H1 (cell line): ENCODE results near the gene AKR1C2. TPM values are rescaled to one million over a fixed set of nuclear protein-coding genes. Genes with fewer than 3 reads are reported as not detected.

ENCODE experiments used
- CTCF ChIA-PET: fragments of 300-600 bp; sonication (Branson Sonifier 250); formaldehyde crosslinking; loops from one replicate; lab custom pipeline; 2021; ENCODE audit not compliant: partially characterized antibody; lab: Charles Lee
- POLR2A ChIA-PET: fragments of 300-600 bp; sonication (Branson Sonifier 250); formaldehyde crosslinking; loops from one replicate; lab custom pipeline; 2021; ENCODE audit warnings: inconsistent platforms; ENCODE audit not compliant: partially characterized antibody; lab: Charles Lee
- DNase-seq, 2 experiments: peaks; one replicate each; pipeline versions ENCODE4 v3.0.0 to v3.0.0-alpha.2; 2010 to 2022; ENCODE audit warnings: low spot score in 2 of 2, low read depth in 1 of 2, mixed read lengths in 1 of 2
- FAIRE-seq: peaks from 2 replicates; lab custom pipeline; 2011; peaks lifted over from hg19 to GRCh38; lab: Jason Lieb, UNC
- H2AFZ ChIP-seq: 2 replicates; pipeline ENCODE4 v1.8.1; 2012; ENCODE audit warnings: low read length, inconsistent platforms
- H2AK5ac ChIP-seq: 2 replicates; pipeline ENCODE4 v1.6.1; 2013; ENCODE audit warnings: low read depth, low read length
- H2BK120ac ChIP-seq: replicated peaks from 2 replicates; pipeline ENCODE3; 2013; ENCODE audit warnings: low read depth, low read length, inconsistent platforms
- H2BK12ac ChIP-seq: 2 replicates; pipeline ENCODE4 v1.6.1; 2013; ENCODE audit warnings: low read depth, low read length
- H2BK15ac ChIP-seq: 2 replicates; pipeline ENCODE4 v1.6.1; 2013; ENCODE audit warnings: low read length
- H2BK20ac ChIP-seq: 2 replicates; pipeline ENCODE4 v1.6.1; 2013; ENCODE audit warnings: low read length
- H2BK5ac ChIP-seq: 2 replicates; pipeline ENCODE4 v1.6.1; 2013; ENCODE audit warnings: low read depth, low read length
- H3K14ac ChIP-seq: 2 replicates; pipeline ENCODE4 v1.6.1; 2013; ENCODE audit warnings: inconsistent platforms; ENCODE audit not compliant: insufficient read length
- H3K18ac ChIP-seq: 2 replicates; pipeline ENCODE4 v1.6.1; 2013; ENCODE audit warnings: low read length; ENCODE audit errors: extremely low read depth
- H3K23ac ChIP-seq: 2 replicates; pipeline ENCODE4 v1.6.1; 2013; ENCODE audit warnings: inconsistent platforms; ENCODE audit not compliant: insufficient read length
- H3K23me2 ChIP-seq: 2 replicates; pipeline ENCODE4 v1.6.1; 2013; ENCODE audit warnings: low read depth, low read length
- H3K27ac ChIP-seq: 2 replicates; pipeline ENCODE4 v1.6.1; 2011; ENCODE audit warnings: low read depth, low read length, inconsistent platforms
- H3K27me3 ChIP-seq, 4 experiments: replicated peaks in 1 of 4; 1 replicate in 1 of 4; 2 replicates in 3 of 4; pipeline versions ENCODE4 v1.6.1 to v1.8.1; 2011 to 2013; ENCODE audit warnings: low read length in 3 of 4, mild to moderate bottlenecking in 3 of 4, inconsistent platforms in 2 of 4, mixed read lengths in 2 of 4, moderate library complexity in 1 of 4; ENCODE audit not compliant: control insufficient read depth in 3 of 4, insufficient read depth in 3 of 4; ENCODE audit errors: extremely low read depth in 1 of 4
- H3K36me3 ChIP-seq, 4 experiments: 2 replicates each; pipeline versions ENCODE4 v1.6.1 to v1.8.1; 2011 to 2013; ENCODE audit warnings: mild to moderate bottlenecking in 4 of 4, low read length in 3 of 4, moderate library complexity in 2 of 4, control low read depth in 1 of 4, inconsistent platforms in 1 of 4; ENCODE audit not compliant: insufficient read depth in 4 of 4, control insufficient read depth in 2 of 4
- H3K4ac ChIP-seq: replicated peaks from 2 replicates; pipeline ENCODE3; 2013; ENCODE audit warnings: low read length, low read depth, mixed read lengths, inconsistent platforms; ENCODE audit not compliant: insufficient read length
- H3K4me1 ChIP-seq, 4 experiments: replicated peaks in 1 of 4; 1 replicate in 1 of 4; 2 replicates in 3 of 4; pipeline versions ENCODE4 v1.6.1 to v1.8.1; 2011 to 2013; ENCODE audit warnings: low read length in 3 of 4, inconsistent platforms in 2 of 4, mixed read lengths in 1 of 4; ENCODE audit not compliant: insufficient read depth in 4 of 4, control insufficient read depth in 3 of 4
- H3K4me2 ChIP-seq, 2 experiments: 2 replicates each; pipeline versions ENCODE4 v1.6.1 to v1.8.1; 2011 to 2013; ENCODE audit warnings: low read depth in 2 of 2, low read length in 2 of 2, control low read depth in 1 of 2, inconsistent platforms in 1 of 2, mild to moderate bottlenecking in 1 of 2; ENCODE audit not compliant: insufficient read depth in 1 of 2
- H3K4me3 ChIP-seq, 4 experiments: fragments of 200-600, 300-600 bp in 1 of 4; sonication (generic), shearing (Covaris generic), sonication (Bioruptor Twin) in 1 of 4; 2 replicates each; pipeline versions ENCODE4 v1.5.1 to v1.8.1; 2011 to 2016; ENCODE audit warnings: low read length in 4 of 4, low read depth in 3 of 4, control low read depth in 2 of 4, inconsistent platforms in 2 of 4, mild to moderate bottlenecking in 2 of 4, mixed read lengths in 1 of 4, moderate library complexity in 1 of 4; ENCODE audit not compliant: insufficient read depth in 2 of 4; ENCODE audit errors: extremely low read depth in 1 of 4
- H3K56ac ChIP-seq: replicated peaks from 2 replicates; pipeline ENCODE3; 2013; ENCODE audit warnings: low read depth, mild to moderate bottlenecking, mixed read lengths, low read length, inconsistent platforms; ENCODE audit not compliant: insufficient read length
- H3K79me1 ChIP-seq: 2 replicates; pipeline ENCODE4 v1.6.1; 2013; ENCODE audit warnings: low read depth, low read length, control low read depth
- H3K79me2 ChIP-seq, 2 experiments: 2 replicates each; pipeline versions ENCODE4 v1.6.1 to v1.8.1; 2012 to 2013; ENCODE audit warnings: low read length in 2 of 2, mild to moderate bottlenecking in 2 of 2, inconsistent platforms in 1 of 2; ENCODE audit not compliant: insufficient read depth in 2 of 2, control insufficient read depth in 1 of 2
- H3K9ac ChIP-seq, 4 experiments: replicated peaks in 1 of 4; 1 replicate in 1 of 4; 2 replicates in 3 of 4; pipeline versions ENCODE4 v1.6.1 to v1.8.1; 2011 to 2013; ENCODE audit warnings: low read depth in 3 of 4, low read length in 3 of 4, control low read depth in 2 of 4, mild to moderate bottlenecking in 2 of 4, moderate library complexity in 2 of 4, inconsistent platforms in 1 of 4; ENCODE audit errors: extremely low read depth in 1 of 4
- H3K9me3 ChIP-seq, 2 experiments: 2 replicates each; pipeline versions ENCODE4 v1.6.1 to v1.8.1; 2012 to 2013; ENCODE audit warnings: mild to moderate bottlenecking in 2 of 2, moderate library complexity in 2 of 2, control low read depth in 1 of 2, inconsistent platforms in 1 of 2, low read depth in 1 of 2, low read length in 1 of 2, mixed read lengths in 1 of 2; ENCODE audit not compliant: insufficient read depth in 2 of 2
- H4K20me1 ChIP-seq, 2 experiments: replicated peaks in 1 of 2; 2 replicates each; pipeline versions ENCODE3 to v1.8.1; 2011 to 2013; ENCODE audit warnings: inconsistent platforms in 2 of 2, low read length in 2 of 2, mild to moderate bottlenecking in 1 of 2; ENCODE audit not compliant: insufficient read depth in 2 of 2, control insufficient read depth in 1 of 2
- H4K5ac ChIP-seq: 2 replicates; pipeline ENCODE4 v1.6.1; 2013; ENCODE audit warnings: low read length, low read depth, mixed read lengths, inconsistent platforms; ENCODE audit not compliant: insufficient read length
- H4K8ac ChIP-seq: 2 replicates; pipeline ENCODE4 v1.8.0; 2013; ENCODE audit warnings: mild to moderate bottlenecking, moderate library complexity, low read length, inconsistent platforms; ENCODE audit not compliant: insufficient read depth; ENCODE audit errors: extremely low read depth
- H4K91ac ChIP-seq: replicated peaks from 2 replicates; pipeline ENCODE3; 2013; ENCODE audit warnings: low read length, mixed read lengths, inconsistent platforms; ENCODE audit not compliant: insufficient read length
- ATF2 ChIP-seq: IDR thresholded peaks from 2 replicates; pipeline ENCODE4 v1.6.1; 2012; ENCODE audit warnings: low read length, inconsistent platforms
- BACH1 ChIP-seq: IDR thresholded peaks from 2 replicates; pipeline ENCODE4 v1.6.1; 2012; ENCODE audit warnings: low read length, improper control_type of control experiment
- CBX5 ChIP-seq: fragments of 300-800, 300-1000 bp; sonication (generic); IDR thresholded peaks from 2 replicates; pipeline ENCODE4 v1.7.1; 2016; ENCODE audit warnings: antibody characterized with exemption, low read length, low read depth
- FOSL1 ChIP-seq: IDR thresholded peaks from 2 replicates; pipeline ENCODE4 v1.6.1; 2011; ENCODE audit warnings: mild to moderate bottlenecking, low read depth, low read length, moderate library complexity; ENCODE audit not compliant: insufficient read depth
- HDAC6 ChIP-seq: IDR thresholded peaks from one replicate; pipeline ENCODE4 v1.7.1; 2012; ENCODE audit warnings: low read depth, mild to moderate bottlenecking, inconsistent platforms, low read length, moderate library complexity
- MAFK ChIP-seq: IDR thresholded peaks from 2 replicates; pipeline ENCODE4 v1.6.1; 2012; ENCODE audit warnings: low read depth, mild to moderate bottlenecking, improper control_type of control experiment, low read length
- SAP30 ChIP-seq: fragments of 300-600 bp; sonication (generic); IDR thresholded peaks from 2 replicates; pipeline ENCODE4 v1.7.1; 2012; ENCODE audit warnings: low read length, moderate library complexity, mild to moderate bottlenecking, inconsistent platforms; ENCODE audit not compliant: insufficient read depth, insufficient replicate concordance
- SIX5 ChIP-seq: IDR thresholded peaks from 2 replicates; pipeline ENCODE4 v1.6.1; 2011; ENCODE audit warnings: mild to moderate bottlenecking, low read depth, low read length
- SP1 ChIP-seq: IDR thresholded peaks from 2 replicates; pipeline ENCODE4 v1.6.1; 2011; ENCODE audit warnings: low read depth, low read length
- SP4 ChIP-seq: IDR thresholded peaks from 2 replicates; pipeline ENCODE4 v1.6.1; 2012; ENCODE audit warnings: low read length, inconsistent platforms
- SUZ12 ChIP-seq: fragments of 200-600 bp; sonication (generic); IDR thresholded peaks from 2 replicates; pipeline ENCODE4 v1.6.1; 2012; ENCODE audit warnings: mild to moderate bottlenecking, inconsistent platforms, low read length, moderate library complexity, mixed read lengths
- TAF1 ChIP-seq: IDR thresholded peaks from 2 replicates; pipeline ENCODE4 v1.6.1; 2011; ENCODE audit warnings: mild to moderate bottlenecking, low read depth, low read length
- TBP ChIP-seq: IDR thresholded peaks from 2 replicates; pipeline ENCODE4 v1.6.1; 2011; ENCODE audit warnings: low read depth, low read length, improper control_type of control experiment
- TCF12 ChIP-seq: IDR thresholded peaks from 2 replicates; pipeline ENCODE4 v1.6.1; 2011; ENCODE audit warnings: low read depth, mild to moderate bottlenecking, low read length
- TEAD4 ChIP-seq: IDR thresholded peaks from 2 replicates; pipeline ENCODE4 v1.6.1; 2012; ENCODE audit warnings: low read depth, low read length, inconsistent platforms, mixed read lengths
- WGBS, 2 experiments: shearing (Covaris generic) in 1 of 2; methylation state at CpG; one replicate each; pipeline versions ENCODE4 v1.1.6 to v1.1.7; 2013 to 2015; ENCODE audit warnings: low lambda C conversion rate in 2 of 2, mixed read lengths in 2 of 2, inconsistent platforms in 1 of 2, low coverage in 1 of 2, missing lambda C conversion rate in 1 of 2; ENCODE audit not compliant: insufficient replicate concordance in 2 of 2, insufficient coverage in 1 of 2, insufficient read length in 1 of 2; ENCODE audit errors: extremely low coverage in 1 of 2, missing lambda C conversion rate in 1 of 2; 5-methylcytosine and 5-hydroxymethylcytosine counted together
- polyA plus RNA-seq, 7 experiments: library from polyadenylated mRNA; depleted of rRNA in 3 of 7; stranded (reverse) in 5 of 7; unstranded in 2 of 7; fragments of >200 nt in 5 of 7; fragments of 200-250 nt in 2 of 7; gene quantifications; 1 replicate in 5 of 7; 2 replicates in 1 of 7; 4 replicates in 1 of 7; pipeline versions ENCODE4 v1.2.1 to v1.2.3, GENCODE V29; 2011 to 2013; ENCODE audit warnings: missing spikeins in 2 of 7, mixed read lengths in 2 of 7
- total RNA-seq: library from RNA; stranded (reverse); fragmentation: NEBNext Ultra II Directional; extraction: Animal tissue kit (Norgen Biotek cat#: 25700); gene quantifications from 2 replicates; pipeline ENCODE4 v1.2.1, GENCODE V29; 2021

AKR1C2 gene
- total and polyA plus RNA-seq, 2 of the 8 experiments (the other 6 are each of a cell fraction or from before 2014, with no cell fraction given) = 0.77 to 1.2 TPM

- Histone ChIP-seq H3K36me3 (no peaks in the 10 kb centered on the region), H3K27me3 (no peaks in the 10 kb centered on the region), H3K4me3 (no peak overlapping the region), H2BK5ac (no peak overlapping the region), H3K9me3 (no peaks in the 10 kb centered on the region; a peak in 1 of 4 replicates), H3K14ac (no peak overlapping the region), H2BK15ac (no peak overlapping the region), H4K8ac (no peak overlapping the region), H4K91ac (no peak overlapping the region), H3K18ac (no peak overlapping the region), H3K4me2 (no peak overlapping the region), H3K4me1 (no peaks in the 10 kb centered on the region), H3K27ac (no peak overlapping the region), H3K79me1 (no peaks in the 10 kb centered on the region), H3K9ac (no peak overlapping the region), H3K23ac (no peak overlapping the region), H4K20me1 (no peaks in the 10 kb centered on the region), H3K79me2 (no peaks in the 10 kb centered on the region), H2AK5ac (no peak overlapping the region), H3K56ac (no peak overlapping the region), H2BK120ac (no peak overlapping the region), H2BK20ac (no peak overlapping the region), H4K5ac (no peak overlapping the region), H3K4ac (no peak overlapping the region), H3K23me2 (no peaks in the 10 kb centered on the region), H2AFZ (no peak overlapping the region), H2BK12ac (no peak overlapping the region)
- FAIRE-seq (no peak), DNase-seq (no peak)
- ChIA-PET CTCF (interaction anchor here (1.4 kb wide), 1 partner anchor 10 kb away, joined by 3 read pairs; no protein-coding TSS in a partner anchor), POLR2A (no interaction called here)
- WGBS, 2 experiments = 86% methylated on average over 6 of the region's 6 CpGs; no CpG with 5 or more reads in 1 of the 2 experiments
- no peak for TF ChIP-seq BACH1
- TF ChIP-seq HDAC6 = no peak
- no peak for TF ChIP-seq SUZ12
- TF ChIP-seq SAP30 = no peak
- TF ChIP-seq SP1 = no peak
- no peak for TF ChIP-seq TCF12
- TF ChIP-seq ATF2 = no peak
- no peak for TF ChIP-seq FOSL1
- no peak for TF ChIP-seq TAF1
- no peak for TF ChIP-seq TBP
- TF ChIP-seq CBX5 = no peak
- TF ChIP-seq SP4 = no peak
- no peak for TF ChIP-seq SIX5
- TF ChIP-seq MAFK = no peak
- TF ChIP-seq TEAD4 = no peak
Measured at GRCh38 chr10:5046410-5046809, 42.8 kb upstream of the AKR1C2 start.
